Spleen (tissue), 7 donors: Measurements from ENCODE around the gene HOXB6.

Source experiments
- POLR2A ChIP-seq, 3 donors: fragments of 450-650 bp; IDR thresholded peaks; one replicate each; pipeline ENCODE4 v1.5.1; 2017; ENCODE audit warnings: antibody characterized with exemption in 3 of 3, mild to moderate bottlenecking in 1 of 3
- POLR2AphosphoS5 ChIP-seq, 3 donors: sonication (generic); formaldehyde crosslinking; IDR thresholded peaks; one replicate each; pipeline ENCODE4 v1.5.1; 2017; ENCODE audit warnings: antibody characterized with exemption in 3 of 3
- TF ChIP-seq, protein P1 (sequence below), 11 experiments: fragments of 200-600 bp in 7 of 11; fragments of 450-650 bp in 4 of 11; sonication (generic) in 4 of 11; IDR thresholded peaks in 8 of 11; conservative IDR thresholded peaks in 3 of 11; 1 replicate in 7 of 11; 2 replicates in 4 of 11; pipeline versions ENCODE4 v1.4.0 to v1.8.0; 2016 to 2021; ENCODE audit warnings: antibody characterized with exemption in 11 of 11, inconsistent platforms in 4 of 11, mild to moderate bottlenecking in 1 of 11
- donor health status: DM: no; HTN: no; CAD: no; lungs with moderate emphysema.
- donor health status: DM: no; HTN: no; CAD: no.
- donor health status: DM: no; HTN: no; CAD: no.

DNA sequence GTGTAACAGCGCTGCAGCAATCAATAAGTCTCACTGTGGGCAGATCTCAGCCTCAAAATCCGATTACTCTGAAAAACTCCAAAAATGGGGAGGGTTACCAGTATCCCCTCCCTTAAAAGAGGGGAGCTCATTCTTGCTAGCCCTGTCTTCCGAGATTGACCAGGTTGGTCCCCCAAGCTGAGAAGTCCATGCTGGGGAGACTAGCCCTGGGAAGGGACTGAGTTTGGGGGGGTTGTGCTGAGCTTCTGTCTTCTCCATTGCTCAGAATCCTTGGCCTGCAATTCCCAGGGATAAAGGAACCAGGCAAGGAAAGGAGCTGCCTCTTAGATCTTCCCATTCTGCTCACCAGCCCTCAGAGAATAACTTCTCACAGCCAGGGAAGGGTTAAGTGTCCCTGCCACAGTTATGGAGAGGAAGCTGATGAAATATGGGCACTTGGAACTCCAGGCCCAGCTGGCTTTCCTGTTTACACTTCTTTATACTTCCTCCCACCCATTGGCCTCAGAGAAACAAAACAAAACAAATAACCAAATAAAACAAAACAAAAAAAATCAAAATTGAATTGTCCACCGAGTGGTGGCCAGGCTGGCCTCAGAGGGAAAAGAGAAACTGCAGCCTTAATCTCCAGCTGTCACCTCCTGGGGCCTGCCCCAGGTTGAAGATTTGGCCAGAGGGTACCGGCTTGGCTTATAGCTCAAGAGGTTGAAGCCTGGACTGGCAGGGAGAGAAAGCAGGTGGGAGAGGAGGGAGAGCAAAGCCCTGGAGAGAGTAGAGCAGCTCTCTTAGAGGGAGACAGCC lies 17.3 kb downstream of the HOXB6 start:
- no peak for TF ChIP-seq POLR2AphosphoS5 (IDR thresholded peaks at IDR 0.05)
- TF ChIP-seq, protein P1, sequence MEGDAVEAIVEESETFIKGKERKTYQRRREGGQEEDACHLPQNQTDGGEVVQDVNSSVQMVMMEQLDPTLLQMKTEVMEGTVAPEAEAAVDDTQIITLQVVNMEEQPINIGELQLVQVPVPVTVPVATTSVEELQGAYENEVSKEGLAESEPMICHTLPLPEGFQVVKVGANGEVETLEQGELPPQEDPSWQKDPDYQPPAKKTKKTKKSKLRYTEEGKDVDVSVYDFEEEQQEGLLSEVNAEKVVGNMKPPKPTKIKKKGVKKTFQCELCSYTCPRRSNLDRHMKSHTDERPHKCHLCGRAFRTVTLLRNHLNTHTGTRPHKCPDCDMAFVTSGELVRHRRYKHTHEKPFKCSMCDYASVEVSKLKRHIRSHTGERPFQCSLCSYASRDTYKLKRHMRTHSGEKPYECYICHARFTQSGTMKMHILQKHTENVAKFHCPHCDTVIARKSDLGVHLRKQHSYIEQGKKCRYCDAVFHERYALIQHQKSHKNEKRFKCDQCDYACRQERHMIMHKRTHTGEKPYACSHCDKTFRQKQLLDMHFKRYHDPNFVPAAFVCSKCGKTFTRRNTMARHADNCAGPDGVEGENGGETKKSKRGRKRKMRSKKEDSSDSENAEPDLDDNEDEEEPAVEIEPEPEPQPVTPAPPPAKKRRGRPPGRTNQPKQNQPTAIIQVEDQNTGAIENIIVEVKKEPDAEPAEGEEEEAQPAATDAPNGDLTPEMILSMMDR (IDR thresholded peaks at IDR 0.05 in 8 of 11, conservative IDR thresholded peaks at IDR 0.05 in 3 of 11), result no peak
- no peak for TF ChIP-seq POLR2A (IDR thresholded peaks at IDR 0.05)
